Measurements from ENCODE around the gene FRMD4B. TPM values are rescaled to one million over a fixed set of nuclear protein-coding genes. Genes with fewer than 3 reads are reported as not detected.

The FRMD4B gene
- total RNA-seq, 1 experiment from 2014 or later: 0.90 TPM

- H3K27me3 ChIP-seq (ENCODE audit: control insufficient read depth, insufficient read depth, low read length): no peaks in the 10 kb centered on the region
- no peaks in the 10 kb centered on the region for H3K4me1 ChIP-seq (ENCODE audit: control insufficient read depth, insufficient read depth, low read length)
- DNase-seq (ENCODE audit: low read depth, low spot score): no peak
- CTCF ChIA-PET: interaction anchor here (0.7 kb wide), 1 partner anchor 302 kb away, joined by 3 read pairs; no protein-coding TSS in a partner anchor
- in situ Hi-C loops (cut with HindIII; ENCODE audit: low pct_unique_long_range_greater_than_20kb, low sequenced_read_pairs): no loop called here
- TF ChIP-seq SIN3A (IDR thresholded peaks at IDR 0.05; ENCODE audit: borderline replicate concordance, insufficient read depth, low read depth, low read length): no peak
- no peak for TF ChIP-seq TCF7L2 (IDR thresholded peaks at IDR 0.05; ENCODE audit: low read depth, low read length)
- TF ChIP-seq POLR2AphosphoS5 (IDR thresholded peaks at IDR 0.05; ENCODE audit: low read depth, low read length): no peak
- TF ChIP-seq CTCF (IDR thresholded peaks at IDR 0.05): no peak; the same call in 1 of the 2 replicates
- TF ChIP-seq REST (IDR thresholded peaks at IDR 0.05; ENCODE audit: insufficient read depth in 1 of 2, low read depth in 2 of 2, low read length in 1 of 2): no peak
- intact Hi-C loops (cut with micrococcal nuclease; ENCODE audit: unreplicated experiment): loop anchor here (5.0 to 10.0 kb wide), 3 partner anchors 112 to 302 kb away; partner anchors contain the start of gene LMOD3
- POLR2A ChIA-PET: no interaction called here
- BruUV-seq (replicated peaks): no TSS peak
- H3K27ac ChIP-seq (ENCODE audit: low read length): no peak overlapping the region
- H3K9me3 ChIP-seq (ENCODE audit: control insufficient read depth, insufficient read depth, low read depth, low read length): no peaks in the 10 kb centered on the region
- H3K36me3 ChIP-seq (ENCODE audit: control insufficient read depth, insufficient read depth, low read length): no peaks in the 10 kb centered on the region
- ATAC-seq: no peak
- no peak overlapping the region for H3K4me3 ChIP-seq (ENCODE audit: low read depth in 2 of 2, low read length in 2 of 2)
Measured at GRCh38 chr3:69426967-69427304, 41.0 kb upstream of the FRMD4B start.

GRCh38 chr3:69426291-69426966 is 40.5 kb upstream of the FRMD4B start:
- no peaks in the 10 kb centered on the region for H3K27me3 ChIP-seq (ENCODE audit: control insufficient read depth, insufficient read depth, low read length)
- in situ Hi-C loops (cut with HindIII; ENCODE audit: low pct_unique_long_range_greater_than_20kb, low sequenced_read_pairs): no loop called here
- BruUV-seq (replicated peaks): no TSS peak

More at GRCh38 chr3:69426291-69426966, 40.5 kb upstream of the FRMD4B start:
- TF ChIP-seq CTCF (IDR thresholded peaks at IDR 0.05) (no peak), POLR2AphosphoS5 (IDR thresholded peaks at IDR 0.05; ENCODE audit: low read depth, low read length) (no peak), TCF7L2 (IDR thresholded peaks at IDR 0.05; ENCODE audit: low read depth, low read length) (no peak), SIN3A (IDR thresholded peaks at IDR 0.05; ENCODE audit: borderline replicate concordance, insufficient read depth, low read depth, low read length) (no peak), REST (IDR thresholded peaks at IDR 0.05; ENCODE audit: insufficient read depth in 1 of 2, low read depth in 2 of 2, low read length in 1 of 2) (no peak)
- intact Hi-C loops (cut with micrococcal nuclease; ENCODE audit: unreplicated experiment): loop anchor here (5.0 to 10.0 kb wide), 3 partner anchors 112 to 302 kb away; partner anchors contain the start of gene LMOD3
- ChIA-PET CTCF (interaction anchor here (0.7 kb wide), 1 partner anchor 301 kb away, joined by 3 read pairs; no protein-coding TSS in a partner anchor), POLR2A (no interaction called here)
- Histone ChIP-seq H3K4me1 (ENCODE audit: control insufficient read depth, insufficient read depth, low read length) (no peaks in the 10 kb centered on the region), H3K36me3 (ENCODE audit: control insufficient read depth, insufficient read depth, low read length) (no peaks in the 10 kb centered on the region), H3K4me3 (ENCODE audit: low read depth in 2 of 2, low read length in 2 of 2) (no peak overlapping the region), H3K27ac (ENCODE audit: low read length) (no peak overlapping the region), H3K9me3 (ENCODE audit: control insufficient read depth, insufficient read depth, low read depth, low read length) (no peaks in the 10 kb centered on the region)
- DNase-seq (ENCODE audit: low read depth, low spot score) (no peak), ATAC-seq (no peak)
